Neural cell (in vitro differentiated cells): ENCODE results near the gene TNIP2.

Experiments used
- CTCF ChIP-seq: fragments of 450-650 bp; IDR thresholded peaks from 2 replicates; pipeline ENCODE4 v1.5.1; 2014; ENCODE audit warnings: antibody characterized with exemption, mild to moderate bottlenecking, moderate library complexity; ENCODE audit not compliant: poor library complexity, severe bottlenecking
- EZH2 ChIP-seq: fragments of 200-600, 300-800 bp; shearing (Covaris generic), sonication (generic); IDR thresholded peaks from 2 replicates; pipeline ENCODE4 v1.6.1; 2014; ENCODE audit warnings: antibody characterized with exemption, low read length, borderline replicate concordance, mild to moderate bottlenecking; ENCODE audit not compliant: insufficient read depth, poor library complexity, severe bottlenecking
- MXI1 ChIP-seq: fragments of 450-650 bp; conservative IDR thresholded peaks from 2 replicates; pipeline ENCODE4 v1.6.1; 2014; ENCODE audit warnings: antibody characterized with exemption, mild to moderate bottlenecking; ENCODE audit not compliant: poor library complexity, severe bottlenecking
- POLR2AphosphoS5 ChIP-seq: IDR thresholded peaks from 2 replicates; pipeline ENCODE4 v1.6.1; 2012
- RAD21 ChIP-seq: fragments of 450-650 bp; conservative IDR thresholded peaks from 2 replicates; pipeline ENCODE4 v1.6.1; 2014; ENCODE audit warnings: antibody characterized with exemption, mild to moderate bottlenecking, moderate library complexity
- REST ChIP-seq: IDR thresholded peaks from 2 replicates; pipeline ENCODE4 v1.6.1; 2012; ENCODE audit warnings: borderline replicate concordance

GRCh38 chr4:2699534-2699933 lies 56.6 kb downstream of the TNIP2 start:
- TF ChIP-seq EZH2 (no peak), MXI1 (no peak), CTCF (no peak), REST (no peak), POLR2AphosphoS5 (no peak), RAD21 (no peak)
